Ishikawa (cell line): ENCODE measurements around the gene PCCB.

Experiments
- CEBPB ChIP-seq: IDR thresholded peaks from 2 replicates; pipeline ENCODE4 v1.6.1; 2012
- EP300 ChIP-seq: IDR thresholded peaks from 2 replicates; pipeline ENCODE4 v1.6.1; 2012; ENCODE audit warnings: borderline replicate concordance

- TF ChIP-seq CEBPB (no peak), EP300 (no peak)
Observed at GRCh38 chr3:136326316-136326715, 76.2 kb downstream of the PCCB start.
